NCI-H1105 treated with DMSO at 0.1 percent for 48 hours (cell line): Measurements from ENCODE around the gene PROM2.

Source experiments
- DNase-seq: peaks from one replicate; lab custom pipeline; 2025; lab: John Stamatoyannopoulos, UW

Gene PROM2

DNA sequence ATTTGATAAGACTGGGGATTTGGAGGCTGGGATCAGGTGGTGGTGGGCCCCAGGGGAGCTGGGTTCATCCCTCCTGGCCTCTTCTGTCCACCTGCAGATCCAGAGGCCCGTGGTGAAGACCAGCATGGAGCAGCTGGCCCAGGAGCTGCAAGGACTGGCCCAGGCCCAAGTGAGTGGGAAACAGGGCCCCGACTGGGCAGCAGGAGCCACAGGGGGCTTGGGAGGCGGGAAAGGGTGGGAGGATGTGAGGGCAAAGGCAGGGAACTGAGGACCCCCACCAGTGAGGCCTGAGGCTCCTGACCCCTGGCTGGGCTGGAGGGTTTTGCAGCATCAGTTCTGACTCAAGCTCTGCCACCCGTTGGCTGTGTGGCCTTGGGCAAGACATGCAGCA lies 11.3 kb downstream of the PROM2 start:
- DNase-seq, result no peak

DNA sequence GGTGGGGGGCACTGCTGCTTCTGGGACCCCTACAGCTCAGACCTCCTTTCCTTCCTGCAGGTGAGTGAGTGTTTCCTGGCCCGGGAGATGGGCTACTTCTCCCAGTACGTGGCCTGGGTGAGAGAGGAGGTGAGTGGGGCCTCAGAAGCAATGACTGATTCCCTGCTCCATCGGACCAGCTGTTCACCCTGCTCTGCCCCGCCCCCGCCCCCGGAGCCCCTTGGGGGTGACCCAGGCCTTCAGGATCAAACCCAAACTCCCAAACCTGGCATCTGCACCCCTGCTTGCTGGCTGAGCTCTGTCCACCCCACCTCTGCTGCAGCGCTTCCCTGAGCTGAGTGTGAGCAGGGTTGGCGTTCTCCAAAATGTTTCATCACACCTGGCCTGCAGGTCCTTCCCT lies 13.1 kb downstream of the PROM2 start:
- DNase-seq, result no peak

DNA sequence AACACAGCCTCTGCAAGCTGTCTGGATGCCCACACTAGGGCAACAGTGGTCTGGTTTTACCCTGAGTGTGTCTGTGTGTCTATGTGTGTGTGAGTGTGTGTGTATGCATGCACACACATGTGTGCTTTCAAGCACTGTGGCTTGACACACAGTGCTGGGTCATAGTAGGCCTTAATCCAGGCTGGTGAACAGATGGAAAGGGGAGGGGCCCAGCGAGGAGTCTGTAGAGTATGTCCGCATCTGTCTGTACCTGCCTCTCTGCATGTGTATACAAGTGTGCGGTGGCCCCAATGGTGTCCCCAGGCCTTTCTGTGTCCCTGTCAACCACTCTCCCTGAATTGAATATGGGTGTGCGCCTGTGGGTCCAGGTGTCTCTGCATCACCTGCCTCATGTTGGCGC lies 13.6 kb downstream of the PROM2 start:
- DNase-seq, result no peak

DNA sequence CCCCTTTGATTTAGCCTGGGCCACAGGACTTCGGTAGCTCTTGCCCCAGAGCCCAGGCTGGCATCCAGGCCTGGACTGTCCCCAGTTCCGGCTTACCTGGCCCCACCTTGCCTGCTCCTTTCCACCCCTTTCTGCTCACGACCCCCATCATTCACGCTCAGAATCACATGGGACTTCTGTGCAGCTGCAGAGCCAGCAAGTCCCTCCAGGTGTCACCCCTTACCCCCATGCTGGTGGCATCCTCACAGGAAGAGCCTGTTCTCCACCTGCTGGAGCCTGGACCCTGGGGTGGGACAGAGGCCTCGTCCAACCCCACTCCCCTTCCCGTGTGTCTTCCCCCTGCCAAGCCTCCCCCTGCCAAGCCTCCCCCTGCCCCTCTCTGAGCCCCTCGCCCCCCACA lies 15.0 kb downstream of the PROM2 start:
- no peak for DNase-seq

DNA sequence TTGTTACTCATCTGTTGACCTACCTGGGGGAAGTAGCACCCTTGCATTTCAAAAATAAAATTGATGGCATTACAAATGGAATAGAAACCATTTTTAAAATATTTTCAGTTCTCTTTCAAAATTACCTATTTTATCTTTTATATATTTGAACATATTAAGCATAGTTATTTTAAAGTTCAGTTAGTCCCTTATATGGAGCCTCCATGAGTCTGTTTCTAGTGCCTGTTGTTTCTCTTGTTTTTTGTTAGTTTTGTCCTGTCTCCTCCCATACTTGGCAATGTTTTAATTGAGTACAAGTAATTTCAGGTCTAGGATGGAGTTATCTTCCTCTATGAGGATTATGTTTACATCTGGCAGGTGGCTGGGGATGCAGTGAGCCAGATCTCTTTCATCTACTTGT lies 17.0 kb downstream of the PROM2 start:
- no peak for DNase-seq

DNA sequence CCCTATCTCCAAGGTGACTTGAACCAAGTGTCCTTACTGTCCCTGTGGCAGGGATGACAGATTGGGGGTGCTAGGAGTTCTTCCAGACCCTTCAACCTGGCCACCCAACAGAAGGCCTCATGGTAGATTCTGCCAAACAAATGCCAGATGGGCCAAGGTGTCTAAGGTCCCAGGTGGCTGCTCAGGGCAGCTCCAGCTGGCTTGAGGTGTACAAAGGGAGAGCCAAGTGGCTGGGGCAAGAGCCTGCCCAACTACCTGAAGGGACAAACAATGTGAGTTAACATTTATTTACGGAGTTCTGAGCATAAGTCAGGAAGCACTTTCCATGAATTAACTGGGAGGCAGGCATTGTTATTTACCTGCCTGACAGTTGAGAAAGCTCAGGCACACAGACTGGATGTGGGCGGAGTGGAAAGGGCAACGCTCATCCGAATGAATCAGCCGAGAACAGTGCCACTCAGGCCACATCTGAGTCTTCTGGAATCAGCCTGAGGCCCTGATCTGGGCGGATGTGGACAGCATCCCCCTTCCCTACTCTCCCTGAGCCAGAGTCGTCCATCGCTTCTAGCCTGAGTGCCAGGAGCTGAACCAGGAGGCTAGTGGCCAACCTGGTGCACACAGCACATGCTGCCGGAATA lies 18.5 kb downstream of the PROM2 start:
- DNase-seq, result no peak

DNA sequence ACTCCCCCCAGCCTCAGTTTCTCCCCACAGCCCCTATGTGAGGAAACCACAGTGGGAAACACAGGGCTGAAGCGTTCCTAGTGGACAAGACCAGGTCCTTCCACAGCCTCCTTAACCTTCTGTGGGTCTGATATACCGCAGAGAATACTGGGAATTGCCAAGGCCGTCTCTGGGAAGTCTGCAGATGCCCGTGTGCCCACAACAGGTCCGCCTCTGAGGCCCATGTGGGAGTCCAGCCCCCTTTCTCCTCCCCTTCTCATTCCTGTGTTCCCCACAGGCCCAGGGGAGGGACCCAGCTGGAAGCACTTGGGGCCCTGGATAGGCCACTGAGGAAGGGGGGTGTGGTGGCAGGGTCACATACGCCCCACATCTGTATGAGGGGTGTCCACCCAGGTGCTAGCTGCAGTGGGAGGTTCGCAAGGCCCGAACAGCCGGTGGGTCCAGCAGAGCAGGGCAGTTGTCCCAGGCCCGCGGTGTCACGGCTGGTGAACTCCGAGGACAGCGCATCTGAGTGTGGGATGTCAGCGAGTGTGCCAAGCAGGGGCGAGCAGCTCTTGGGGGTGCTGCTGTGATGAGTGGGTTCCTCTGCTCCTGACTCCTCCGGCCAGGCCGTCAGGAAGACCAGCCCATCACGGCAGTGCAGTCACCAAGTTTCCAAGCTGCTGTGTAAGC lies 20.5 kb downstream of the PROM2 start:
- DNase-seq, result no peak

DNA sequence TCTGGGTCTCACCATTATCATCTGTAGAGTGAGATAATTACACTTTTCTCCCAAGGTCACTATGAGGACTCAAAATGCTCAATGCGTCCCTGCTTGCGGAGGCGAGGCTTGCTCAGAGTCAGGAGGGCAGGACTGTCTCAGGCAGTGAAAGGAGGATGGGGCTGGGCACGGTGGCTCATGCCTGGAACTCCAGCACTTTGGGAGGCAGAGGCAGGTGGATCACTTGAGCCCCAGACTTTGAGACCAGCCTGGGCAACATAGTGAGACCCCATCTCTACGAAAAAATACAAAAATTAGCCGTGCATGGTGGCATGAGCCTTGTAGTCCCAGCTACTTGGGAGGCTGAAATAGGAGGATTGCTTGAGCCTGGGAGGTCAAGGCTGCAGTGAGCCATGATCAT lies 21.1 kb downstream of the PROM2 start:
- no peak for DNase-seq

DNA sequence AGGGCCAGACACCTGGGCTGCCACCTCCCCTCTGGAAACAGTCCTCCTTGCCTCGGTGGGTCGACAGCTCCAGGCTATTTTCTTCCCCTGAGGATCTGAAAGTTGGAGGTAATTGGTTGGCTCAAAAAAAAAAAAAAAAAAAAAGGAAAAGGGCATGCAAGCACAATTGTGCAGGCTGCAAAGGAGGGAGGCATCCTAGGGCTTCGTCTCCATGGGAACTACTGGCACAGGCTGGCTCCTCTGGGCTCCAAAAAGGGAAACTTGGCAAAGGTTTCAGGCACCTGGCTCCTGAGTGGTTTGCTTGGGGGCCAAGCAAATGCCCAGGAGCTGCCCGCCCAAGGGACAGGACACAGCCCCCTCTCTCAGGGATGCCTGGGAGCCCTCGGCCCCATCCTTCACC lies 21.8 kb downstream of the PROM2 start:
- peak; percentile 96 for DNase-seq

DNA sequence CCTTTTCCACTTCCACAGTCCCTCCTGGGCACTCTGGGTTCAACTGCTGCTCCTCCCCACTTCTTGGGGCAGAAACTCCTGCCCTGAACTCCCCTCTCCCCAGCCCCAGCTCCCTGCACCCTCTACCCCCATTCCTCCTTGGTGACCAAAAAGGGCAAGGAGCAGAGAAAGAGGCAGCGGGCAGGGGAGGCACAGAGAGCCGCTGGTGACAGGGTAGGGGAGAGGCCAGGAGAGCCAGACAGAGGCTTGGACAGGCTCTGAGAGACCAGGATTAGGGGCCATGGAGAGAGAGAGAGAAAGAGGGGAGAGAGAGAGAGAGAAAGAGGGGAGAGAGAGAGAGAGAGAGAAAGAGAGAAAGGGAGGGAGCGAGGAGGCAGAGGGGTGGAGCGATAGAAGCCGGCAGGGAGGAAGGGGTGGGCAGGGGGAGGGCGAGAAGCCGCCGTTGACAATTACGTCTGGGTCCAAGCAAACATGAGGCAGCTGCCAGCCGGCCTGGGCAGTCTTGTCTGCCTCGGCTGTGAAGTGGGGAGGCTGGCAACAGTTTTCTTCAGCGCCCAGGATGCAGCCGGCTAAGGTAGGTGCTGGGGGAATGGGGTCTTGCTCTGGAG lies 22.7 kb downstream of the PROM2 start, which contains the start of gene KCNIP3:
Gene KCNIP3 (plus strand): TSS at position 468 of the 608 bp plus-strand sequence. CDS start 92 bp downstream, at position 560.
- peak; percentile 86 for DNase-seq

DNA sequence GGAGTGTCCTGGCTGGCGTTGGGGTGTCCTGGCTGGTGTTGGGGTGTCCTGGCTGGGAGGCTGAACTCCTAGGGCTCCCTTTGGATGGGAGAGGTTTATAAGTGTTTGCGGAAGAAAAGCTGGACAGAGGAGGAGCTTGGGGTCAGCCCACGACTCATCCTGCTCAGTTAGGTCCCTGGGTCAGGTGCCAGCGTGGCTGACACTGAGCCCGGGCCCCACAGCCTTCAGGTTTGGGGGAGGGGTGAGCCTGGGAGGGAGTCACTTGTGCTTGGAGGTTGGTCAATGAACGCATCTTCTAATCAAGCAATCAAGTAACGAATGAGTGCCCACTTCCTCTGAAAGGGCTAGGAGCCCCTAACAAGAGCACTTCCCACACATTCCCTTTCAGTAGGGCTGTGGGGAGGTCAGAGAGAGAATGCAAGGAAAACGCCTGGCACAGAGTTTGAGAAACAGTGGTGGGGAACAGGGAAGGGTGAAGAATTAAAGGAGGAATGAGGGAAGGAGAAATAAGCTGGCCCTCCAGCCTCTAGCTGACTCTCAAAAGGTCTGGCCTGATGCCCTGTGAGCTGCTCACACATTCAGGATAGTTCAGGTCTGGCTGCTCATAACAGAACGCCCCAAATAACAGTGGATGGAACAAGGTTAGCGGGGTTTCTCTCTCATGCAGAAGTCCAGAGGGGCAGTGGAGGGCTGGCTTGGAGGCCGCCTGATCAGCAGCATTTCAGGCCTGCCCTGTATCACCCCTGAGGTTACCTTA lies 23.6 kb downstream of the PROM2 start:
- no peak for DNase-seq

DNA sequence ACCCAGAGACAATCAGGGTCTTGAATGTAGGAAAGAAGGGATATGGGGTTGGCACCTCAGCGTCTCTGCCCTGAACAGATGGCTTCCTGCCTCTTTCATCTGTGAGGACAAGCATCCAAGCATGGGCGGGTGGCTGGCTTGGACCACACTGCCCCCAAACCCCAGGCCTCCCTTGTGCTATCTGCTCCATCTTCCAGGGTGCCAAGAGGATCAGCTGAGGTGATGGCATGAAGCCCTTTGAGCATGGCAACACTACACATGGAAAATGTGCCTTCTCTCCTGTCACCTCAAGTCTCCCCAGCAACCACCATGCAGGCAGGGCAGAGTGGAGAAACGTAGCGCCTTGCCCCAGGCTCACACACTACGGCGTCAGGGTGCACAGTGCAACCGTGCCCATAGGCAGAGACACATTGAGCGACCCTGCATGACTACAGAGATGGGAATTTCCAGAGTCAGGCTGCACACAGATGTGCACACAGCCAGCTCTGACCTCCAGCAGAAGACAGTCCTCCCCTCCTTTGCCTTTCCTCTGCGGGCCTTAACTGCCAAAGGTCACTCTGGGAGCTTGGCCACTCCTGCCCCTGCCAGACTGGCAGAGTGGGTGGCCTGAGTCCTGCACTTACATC lies 24.4 kb downstream of the PROM2 start:
- DNase-seq, result no peak

DNA sequence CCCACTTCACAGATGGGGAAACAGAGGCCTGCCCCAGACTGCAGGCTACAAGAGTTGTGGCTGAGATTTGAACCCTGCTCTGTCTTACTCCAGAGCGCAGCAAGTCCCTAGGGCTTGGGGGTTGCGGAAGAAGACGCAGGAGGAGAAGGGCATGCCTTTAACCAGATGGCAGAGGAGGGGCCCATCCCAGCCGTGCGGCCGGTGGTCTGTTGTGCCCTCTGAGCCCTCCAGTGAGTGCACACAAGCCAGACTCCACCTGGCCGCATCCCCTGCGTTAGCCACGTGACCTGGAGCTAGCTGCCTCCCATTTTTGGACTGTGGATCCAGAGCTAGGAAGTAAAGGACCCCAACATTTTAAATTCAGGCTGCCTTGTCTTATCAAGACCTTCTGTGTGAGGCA lies 25.7 kb downstream of the PROM2 start:
- DNase-seq, result peak; percentile 68

DNA sequence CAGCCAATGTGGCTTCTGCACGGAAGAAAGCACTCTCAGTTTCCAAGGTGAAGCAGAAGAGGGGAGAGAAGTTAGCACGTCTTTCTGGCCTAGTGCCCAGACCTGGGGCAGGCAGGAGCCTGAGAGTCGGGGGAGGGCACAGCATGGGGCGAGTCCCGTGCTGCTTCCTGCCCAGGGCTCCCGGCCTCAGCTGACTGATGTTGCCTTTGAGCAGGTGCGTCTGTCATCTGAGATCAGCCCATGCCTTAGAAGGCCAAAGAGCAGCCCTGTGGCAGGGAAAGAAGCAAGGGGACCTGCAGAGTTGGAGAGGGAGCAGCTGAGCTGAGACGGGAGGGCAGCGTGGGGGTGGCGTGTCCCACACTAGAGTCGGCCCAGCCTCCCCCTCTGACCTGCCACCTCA lies 26.2 kb downstream of the PROM2 start:
- peak; percentile 89 for DNase-seq

DNA sequence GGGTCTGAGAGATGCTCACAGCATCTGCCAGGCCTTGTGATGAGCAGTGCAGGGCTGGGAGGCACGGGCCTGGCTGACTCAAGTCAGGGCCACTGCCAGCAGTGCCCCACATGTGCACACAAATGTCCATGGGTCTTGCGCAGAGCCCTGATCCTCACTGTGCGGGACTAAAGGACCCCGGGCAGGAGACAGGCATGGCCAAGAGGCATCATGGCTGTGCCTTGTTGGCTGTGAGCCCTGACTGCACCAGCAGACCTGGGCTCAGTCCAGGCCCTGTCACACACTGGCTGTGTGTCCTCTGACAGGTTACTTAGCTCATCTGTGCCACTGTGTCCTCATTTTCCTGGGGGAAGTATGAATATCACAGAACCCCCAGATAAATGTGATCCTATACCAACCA lies 26.9 kb downstream of the PROM2 start:
- DNase-seq, result no peak

DNA sequence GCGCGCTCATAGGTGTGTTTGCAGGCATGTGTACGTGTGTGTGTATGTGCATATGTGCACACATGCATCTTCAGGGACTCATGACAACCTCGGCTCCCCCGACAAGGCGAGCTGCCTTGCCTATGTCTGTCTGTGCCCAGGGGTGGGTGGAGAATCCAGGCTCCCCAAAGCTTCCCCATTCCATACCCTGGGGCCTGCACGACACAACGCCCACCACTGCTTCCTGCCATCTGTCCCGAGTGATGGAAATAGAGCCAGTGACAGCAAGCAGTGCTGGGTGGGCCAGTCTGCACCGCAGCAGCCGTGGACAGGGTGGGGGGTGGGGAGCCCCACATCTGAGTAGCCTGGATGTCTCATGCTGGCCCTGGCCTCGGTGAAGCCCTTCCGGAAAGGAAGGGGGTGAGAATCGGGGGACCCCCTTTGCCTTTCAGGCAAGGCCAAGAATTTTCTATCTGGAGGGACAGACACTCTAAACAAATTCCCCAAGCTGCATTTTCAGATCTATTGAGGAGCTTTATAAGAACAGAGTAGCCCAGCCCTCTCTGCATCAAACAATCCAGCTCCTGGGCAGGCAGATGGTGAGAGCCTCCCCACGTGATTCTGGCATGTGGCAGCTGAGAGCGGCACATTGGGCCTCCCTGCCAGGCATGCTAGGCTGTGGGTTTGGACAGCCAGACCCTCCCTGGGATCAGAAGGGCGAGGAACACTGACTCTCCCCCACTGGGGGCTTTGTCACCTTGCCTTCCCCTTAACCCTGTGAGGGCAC lies 27.8 kb downstream of the PROM2 start:
- no peak for DNase-seq

DNA sequence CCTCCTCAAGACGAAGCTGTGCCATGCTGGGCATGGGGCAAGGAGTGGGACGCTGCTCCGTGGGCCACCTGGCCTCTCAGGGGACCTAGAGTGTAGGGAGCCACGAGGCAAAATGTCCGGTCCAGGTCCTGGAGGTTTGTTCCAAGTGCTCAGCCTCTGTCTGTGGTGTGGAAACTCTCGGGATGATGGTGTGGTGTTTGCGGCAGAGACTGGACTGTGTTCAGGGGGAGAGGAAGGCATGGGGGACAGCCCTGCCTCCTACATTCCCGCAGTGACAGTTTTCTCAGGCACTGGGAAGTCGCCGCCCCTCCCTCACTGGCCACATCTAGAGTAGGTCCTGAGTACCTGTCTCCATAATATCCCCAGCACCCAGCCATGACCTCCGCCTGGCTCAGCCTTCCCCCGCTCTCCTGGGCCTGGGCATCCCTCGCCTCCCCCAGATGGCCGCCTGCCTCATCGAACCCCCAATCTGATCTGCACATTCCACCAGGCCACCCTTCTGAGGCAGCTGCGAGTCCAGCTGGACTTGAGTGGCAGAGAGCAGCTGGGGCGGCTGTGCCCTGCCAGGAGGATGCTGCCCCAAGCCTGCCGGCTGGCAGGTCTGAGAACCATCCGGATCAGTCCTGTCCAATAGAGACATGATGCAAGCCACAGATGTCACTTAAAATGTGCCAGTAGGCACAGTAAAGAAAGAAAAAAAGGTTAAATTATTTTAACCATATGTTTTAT lies 29.1 kb downstream of the PROM2 start:
- no peak for DNase-seq

DNA sequence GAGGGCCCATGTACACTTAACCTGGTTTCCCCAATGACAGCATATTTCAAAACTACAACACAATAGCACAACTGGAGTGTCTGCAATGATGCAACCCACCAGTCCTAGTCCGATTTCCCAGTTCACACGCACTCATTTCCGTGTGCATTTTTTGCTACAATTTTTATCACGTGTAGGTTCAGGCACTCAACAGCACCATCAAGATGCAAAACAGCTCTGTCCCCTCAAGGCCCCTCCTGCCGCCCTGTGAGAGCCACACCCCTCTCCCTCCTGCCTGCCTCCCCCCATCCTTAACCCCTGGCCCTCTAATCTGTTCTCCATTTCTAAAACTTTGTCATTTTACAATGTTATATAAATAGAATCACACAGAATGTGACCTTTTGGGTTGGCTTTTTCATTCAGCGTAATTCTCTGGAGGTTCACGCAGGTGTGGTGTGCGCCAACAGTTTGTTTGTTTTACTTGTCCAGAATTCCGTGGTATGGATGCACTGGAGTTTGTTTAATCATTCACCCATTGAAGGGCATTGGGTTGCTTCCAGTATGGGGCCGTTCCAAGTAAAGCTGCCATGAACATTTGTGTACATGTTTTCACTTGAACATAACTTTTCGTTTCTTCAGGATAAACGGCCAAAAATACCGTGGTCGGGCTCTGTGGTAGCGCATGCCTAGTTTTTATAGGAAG lies 31.3 kb downstream of the PROM2 start:
- peak; percentile 15 for DNase-seq

DNA sequence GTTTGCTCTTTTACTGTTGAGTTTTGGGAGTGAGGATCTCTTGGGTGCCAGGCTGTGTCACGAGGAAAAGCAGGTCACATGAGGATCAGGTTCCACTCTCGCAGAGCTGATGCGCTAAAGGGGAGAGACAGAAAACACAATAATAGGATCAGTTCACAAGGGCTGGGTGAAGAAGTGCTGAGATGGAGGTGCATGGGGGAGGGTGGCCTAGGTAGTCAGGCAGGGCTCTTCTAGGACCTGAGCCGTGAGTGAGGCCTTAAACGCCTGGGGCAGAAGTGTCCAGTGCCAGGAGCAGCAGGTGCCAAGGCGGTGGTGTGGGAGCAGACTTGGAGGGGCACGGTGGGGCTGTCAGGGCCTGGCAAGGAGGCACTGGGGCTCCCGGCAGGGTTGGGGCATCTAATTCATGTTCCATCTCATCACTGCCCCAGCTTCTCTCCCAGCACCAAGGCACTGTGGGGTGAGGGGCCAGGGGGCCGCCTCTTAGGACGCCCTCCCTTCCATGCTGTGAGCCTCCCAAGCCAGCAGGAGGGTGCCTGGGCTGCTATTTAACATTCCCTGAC lies 32.2 kb downstream of the PROM2 start:
- no peak for DNase-seq

DNA sequence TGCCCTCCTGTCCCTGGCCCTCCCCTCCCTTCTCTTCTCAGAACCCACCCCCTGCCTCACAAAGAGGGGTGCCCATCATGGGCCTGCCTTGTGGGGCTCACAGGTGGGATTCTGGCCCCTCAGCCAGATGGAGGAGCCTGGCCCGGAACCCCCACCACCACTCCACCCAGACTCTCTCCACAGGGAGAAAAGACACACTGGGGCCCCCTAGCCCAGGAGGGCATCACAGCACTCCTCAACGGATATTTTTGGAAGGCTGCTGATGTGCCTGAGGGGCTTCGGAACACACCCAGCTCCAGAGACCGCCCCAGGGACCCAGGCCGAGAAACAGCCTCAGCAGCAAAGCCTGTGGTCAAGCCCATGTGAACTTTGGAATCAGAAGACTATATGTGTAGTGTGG lies 32.8 kb downstream of the PROM2 start:
- no peak for DNase-seq
